Activated CD8-positive, alpha-beta T cell treated with anti-CD3 and anti-CD28 coated beads, Interleukin-2, amount 10 ng/mL, durations not matched to agents 7 days and 5 days (primary cell): ENCODE results near the gene AGPAT2. TPM values are rescaled to one million over a fixed set of nuclear protein-coding genes. Genes with fewer than 3 reads are reported as not detected.

Source experiments
- ATAC-seq: fragments of 150-1000 bp; cut with Tn5 transposase; one replicate; pipeline ENCODE4 v1.10.0; 2021; ENCODE audit warnings: moderate library complexity
- CTCF ChIA-PET: fragments of 350-600 bp; sonication (Branson Sonifier 250); formaldehyde crosslinking; loops from one replicate; lab custom pipeline; 2021; ENCODE audit warnings: antibody characterized with exemption; lab: Charles Lee
- POLR2A ChIA-PET: fragments of 350-600 bp; sonication (Branson Sonifier 250); formaldehyde crosslinking; loops from one replicate; lab custom pipeline; 2021; ENCODE audit warnings: antibody characterized with exemption; lab: Charles Lee
- DNase-seq: peaks from one replicate; pipeline ENCODE4 v3.0.0-alpha.2; 2020
- H3K27ac Mint-ChIP-seq: one replicate; pipeline ENCODE4 v1.8.0; 2021; ENCODE audit warnings: mild to moderate bottlenecking, mixed read lengths
- H3K27me3 Mint-ChIP-seq: one replicate; pipeline ENCODE4 v1.8.0; 2021; ENCODE audit warnings: low read depth, mixed read lengths
- H3K36me3 Mint-ChIP-seq: one replicate; pipeline ENCODE4 v1.8.0; 2021; ENCODE audit warnings: low read depth, mixed read lengths
- H3K4me1 Mint-ChIP-seq: one replicate; pipeline ENCODE4 v1.8.0; 2021; ENCODE audit warnings: low read depth, mixed read lengths
- H3K4me3 Mint-ChIP-seq: one replicate; pipeline ENCODE4 v1.8.0; 2021; ENCODE audit warnings: mild to moderate bottlenecking, mixed read lengths
- H3K9me3 Mint-ChIP-seq: one replicate; pipeline ENCODE4 v1.8.0; 2022; ENCODE audit warnings: mixed read lengths; ENCODE audit not compliant: insufficient read depth
- total RNA-seq, 2 experiments: library from RNA; stranded (reverse); gene quantifications; one replicate each; pipeline ENCODE4 v1.2.3, GENCODE V29; 2021

AGPAT2 gene
- total RNA-seq, 2 experiments from 2014 or later, result 32.7 to 33.7 TPM

- CTCF ChIA-PET, result interaction anchor here (1.3 kb wide), 1 partner anchor 122 kb away, joined by 3 read pairs; the partner anchor contains the start of gene AJM1
- POLR2A ChIA-PET, result no interaction called here
- no peak overlapping the region for H3K4me3 Mint-ChIP-seq
Observed at GRCh38 chr9:136720251-136720897, 33.1 kb upstream of the AGPAT2 start.

DNA sequence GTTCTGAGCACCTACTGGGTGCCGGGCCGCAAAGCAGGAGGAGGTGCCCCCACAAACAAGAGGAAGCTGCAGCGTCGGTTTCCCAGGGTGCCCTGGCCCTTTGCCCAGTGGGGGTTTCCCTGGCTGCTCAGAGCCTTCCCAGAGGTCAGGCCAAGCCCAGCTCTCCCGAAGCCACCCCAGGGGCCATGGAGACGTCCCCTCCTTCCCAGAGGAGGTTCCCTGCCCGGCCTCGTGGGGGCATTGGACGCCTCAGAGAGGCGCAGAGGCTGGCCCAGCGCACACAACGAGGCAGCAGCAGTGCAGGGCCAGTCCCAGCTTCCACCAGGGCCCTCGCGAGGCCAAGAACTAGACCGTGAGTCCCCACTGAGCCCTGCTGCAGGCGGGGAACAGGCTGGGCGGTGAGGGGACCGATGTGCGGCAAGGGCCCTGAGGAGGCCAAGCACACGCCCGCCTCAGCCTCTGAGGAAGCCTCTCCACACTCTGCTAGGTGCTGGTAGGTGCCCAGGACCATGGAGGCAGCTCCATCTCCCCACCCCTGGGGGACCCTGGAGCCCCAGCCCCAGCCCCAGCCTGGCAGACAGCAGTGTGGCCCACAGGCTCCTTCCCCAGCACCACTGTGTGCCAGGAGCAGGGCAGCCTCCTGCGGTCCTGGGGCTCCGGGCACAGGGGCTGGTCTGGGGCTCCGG, 32.1 kb upstream of the AGPAT2 start:
- Mint-ChIP-seq H3K27ac (peak overlapping the region; percentile 15), H3K4me1 (peaks cover 21% of the 10 kb centered on the region), H3K36me3 (peaks cover 17% of the 10 kb centered on the region), H3K9me3 (no peaks in the 10 kb centered on the region), H3K27me3 (peaks cover 1% of the 10 kb centered on the region), H3K4me3 (no peak overlapping the region)
- ATAC-seq, result peak; percentile 14
- DNase-seq, result no peak
- ChIA-PET CTCF (interaction anchor here (1.3 kb wide), 1 partner anchor 73 kb away, joined by 4 read pairs; no protein-coding TSS in a partner anchor), POLR2A (interaction anchor here (0.6 to 7.5 kb wide), 3 partner anchors 8 to 37 kb away, joined by 3 to 53 read pairs (median 3); no protein-coding TSS in a partner anchor)

More at GRCh38 chr9:136720251-136720897, 33.1 kb upstream of the AGPAT2 start:
- Mint-ChIP-seq H3K27ac (no peak overlapping the region), H3K36me3 (peaks cover 24% of the 10 kb centered on the region), H3K27me3 (no peaks in the 10 kb centered on the region), H3K4me1 (peaks cover 26% of the 10 kb centered on the region), H3K9me3 (no peaks in the 10 kb centered on the region)
- ATAC-seq (no peak), DNase-seq (no peak)

- H3K27me3 Mint-ChIP-seq, result peaks cover 8% of the 10 kb centered on the region
- peaks cover 13% of the 10 kb centered on the region for H3K4me1 Mint-ChIP-seq
- peak; percentile 5 for ATAC-seq
- POLR2A ChIA-PET, result interaction anchor here (0.9 to 7.5 kb wide), 2 partner anchors 8 to 22 kb away, joined by 3 to 53 read pairs; no protein-coding TSS in a partner anchor
- peaks cover 9% of the 10 kb centered on the region for H3K36me3 Mint-ChIP-seq
- no peak overlapping the region for H3K4me3 Mint-ChIP-seq
- H3K27ac Mint-ChIP-seq, result no peak overlapping the region
- CTCF ChIA-PET, result interaction anchor here (1.3 kb wide), 1 partner anchor 74 kb away, joined by 4 read pairs; no protein-coding TSS in a partner anchor
- no peak for DNase-seq
- H3K9me3 Mint-ChIP-seq, result no peaks in the 10 kb centered on the region
Observed at GRCh38 chr9:136718345-136719194, 31.3 kb upstream of the AGPAT2 start.

DNA sequence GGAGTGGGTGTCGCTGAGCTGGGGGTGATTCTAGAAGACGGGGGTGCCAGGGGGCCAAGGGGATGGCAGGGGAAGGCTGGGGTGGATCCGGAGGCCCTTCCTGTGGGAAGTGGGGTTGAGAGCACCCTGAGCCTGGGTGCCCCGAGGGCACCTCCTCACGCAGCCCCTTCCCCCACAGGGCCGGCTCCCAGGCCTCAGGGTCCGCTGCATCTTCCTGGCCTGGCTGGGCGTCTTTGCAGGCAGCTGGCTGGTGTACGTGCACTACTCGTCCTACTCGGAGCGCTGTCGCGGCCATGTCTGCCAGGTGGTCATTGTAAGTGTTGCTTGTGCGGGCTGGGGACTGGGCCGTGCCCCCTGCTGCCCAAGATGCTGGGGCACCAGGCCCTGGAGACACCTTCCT, 30.1 kb upstream of the AGPAT2 start:
- POLR2A ChIA-PET, result interaction anchor here (7.5 kb wide), 1 partner anchor 10 kb away, joined by 53 read pairs; no protein-coding TSS in a partner anchor
- DNase-seq (no peak), ATAC-seq (no peak)
- H3K36me3 Mint-ChIP-seq, result peaks cover 4% of the 10 kb centered on the region
- H3K4me1 Mint-ChIP-seq, result peaks cover 12% of the 10 kb centered on the region
- H3K27me3 Mint-ChIP-seq, result peaks cover 12% of the 10 kb centered on the region
- no peaks in the 10 kb centered on the region for H3K9me3 Mint-ChIP-seq
- CTCF ChIA-PET, result no interaction called here
- H3K27ac Mint-ChIP-seq, result no peak overlapping the region
- H3K4me3 Mint-ChIP-seq, result no peak overlapping the region

DNA sequence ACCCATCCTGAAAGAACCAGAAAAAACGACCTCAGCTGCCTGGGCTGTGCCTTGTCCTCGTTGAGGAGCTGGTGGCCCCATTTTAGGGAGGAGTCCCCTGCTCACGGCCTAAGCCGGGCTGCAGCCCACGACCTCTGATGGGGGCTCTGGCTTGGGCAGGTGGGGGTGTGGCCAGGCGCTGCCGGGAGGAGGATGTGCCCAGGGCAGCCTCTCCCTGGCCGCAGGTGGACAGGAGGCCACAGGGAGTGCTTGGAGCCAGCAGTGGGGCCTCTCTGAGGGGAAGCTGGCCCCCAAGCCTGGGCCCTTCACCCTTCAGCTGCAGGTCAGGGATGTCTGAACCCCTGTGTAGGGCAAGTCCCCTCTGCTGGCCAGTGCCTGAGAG, 27.6 kb upstream of the AGPAT2 start:
- DNase-seq, result no peak
- Mint-ChIP-seq H3K27me3 (peaks cover 27% of the 10 kb centered on the region), H3K4me3 (no peak overlapping the region), H3K9me3 (no peaks in the 10 kb centered on the region), H3K36me3 (no peaks in the 10 kb centered on the region), H3K27ac (no peak overlapping the region), H3K4me1 (peaks cover 12% of the 10 kb centered on the region)
- POLR2A ChIA-PET, result interaction anchor here (7.5 kb wide), 1 partner anchor 12 kb away, joined by 53 read pairs; no protein-coding TSS in a partner anchor
- ATAC-seq, result no peak
- CTCF ChIA-PET, result no interaction called here

GRCh38 chr9:136714096-136714892, 27.0 kb upstream of the AGPAT2 start:
- Mint-ChIP-seq H3K36me3 (no peaks in the 10 kb centered on the region), H3K4me1 (peaks cover 11% of the 10 kb centered on the region), H3K27me3 (peaks cover 27% of the 10 kb centered on the region), H3K4me3 (no peak overlapping the region), H3K27ac (no peak overlapping the region), H3K9me3 (no peaks in the 10 kb centered on the region)
- DNase-seq (no peak), ATAC-seq (no peak)
- ChIA-PET POLR2A (interaction anchor here (0.6 to 7.5 kb wide), 3 partner anchors 8 to 549 kb away, joined by 3 to 53 read pairs (median 3); no protein-coding TSS in a partner anchor), CTCF (interaction anchor here (1.9 kb wide), 1 partner anchor 13 kb away, joined by 5 read pairs; no protein-coding TSS in a partner anchor)

DNA sequence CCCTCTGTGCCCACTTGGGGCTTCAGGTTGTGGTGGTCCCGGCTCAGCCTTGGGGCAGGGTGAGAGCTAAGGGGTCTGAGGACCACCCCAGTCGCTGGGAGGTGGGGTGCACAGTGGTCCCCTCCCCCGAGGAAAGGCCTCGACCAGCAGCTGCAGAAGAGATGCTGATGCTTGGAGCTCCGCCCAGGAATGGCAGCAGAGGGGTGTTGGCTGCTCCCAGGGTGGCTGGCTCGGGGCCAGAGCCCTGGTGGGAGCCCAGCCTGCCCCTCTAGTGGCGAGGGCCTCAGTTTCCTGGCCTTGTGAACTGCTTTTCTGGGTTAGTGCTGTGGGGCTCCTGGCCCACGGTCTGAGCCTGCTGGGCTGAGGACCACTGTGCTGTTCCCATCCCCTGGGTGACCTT, 26.3 kb upstream of the AGPAT2 start:
- no peak for ATAC-seq
- DNase-seq, result no peak
- no peak overlapping the region for H3K27ac Mint-ChIP-seq
- no peak overlapping the region for H3K4me3 Mint-ChIP-seq
- no peaks in the 10 kb centered on the region for H3K9me3 Mint-ChIP-seq
- CTCF ChIA-PET, result interaction anchor here (1.9 kb wide), 1 partner anchor 14 kb away, joined by 5 read pairs; no protein-coding TSS in a partner anchor
- POLR2A ChIA-PET, result interaction anchor here (0.7 to 7.5 kb wide), 3 partner anchors 9 to 322 kb away, joined by 3 to 53 read pairs (median 3); no protein-coding TSS in a partner anchor
- H3K36me3 Mint-ChIP-seq, result no peaks in the 10 kb centered on the region
- peaks cover 6% of the 10 kb centered on the region for H3K4me1 Mint-ChIP-seq
- H3K27me3 Mint-ChIP-seq, result peaks cover 29% of the 10 kb centered on the region

DNA sequence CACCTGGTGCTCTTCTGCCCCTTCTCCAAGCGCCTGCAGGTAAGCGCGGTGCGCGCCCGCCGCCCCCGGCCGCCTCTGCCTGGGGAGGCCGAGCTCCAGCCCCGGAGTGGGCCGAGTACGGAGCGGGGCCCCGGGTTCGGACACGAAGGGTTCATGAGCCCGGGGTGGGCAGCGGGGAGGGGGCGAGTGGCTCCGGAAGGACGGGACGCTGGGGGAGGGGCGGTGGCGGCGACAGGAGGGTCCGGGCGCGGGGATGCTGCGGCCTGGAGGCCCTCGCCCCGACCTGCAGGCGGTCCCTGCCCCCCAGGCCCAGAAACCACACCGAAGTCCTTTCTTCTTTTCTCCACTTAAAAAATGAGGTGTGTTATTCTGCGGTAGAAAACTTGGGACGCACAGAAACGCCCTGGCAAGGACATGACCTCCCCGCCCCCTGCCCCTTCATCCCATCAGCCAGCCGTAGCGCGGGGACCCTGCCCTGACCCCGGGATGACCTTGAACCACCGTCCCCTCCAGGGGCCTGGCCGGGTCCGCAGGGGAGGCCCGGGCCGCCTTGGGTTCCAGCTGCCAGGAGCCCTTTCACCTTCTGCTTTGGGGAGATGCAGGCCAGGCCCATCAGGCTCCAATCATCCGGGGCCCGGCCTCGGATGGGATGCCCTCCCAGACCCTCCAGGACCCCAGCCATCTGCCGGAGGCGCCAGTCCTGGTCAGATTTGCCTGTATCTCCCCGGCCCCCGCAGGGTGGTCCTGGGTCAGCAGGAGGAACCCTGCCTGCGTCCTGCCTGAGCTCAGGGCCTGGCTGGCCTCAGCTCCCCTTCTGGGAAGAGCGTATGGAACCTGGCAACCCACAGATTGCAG, 25.7 kb upstream of the AGPAT2 start:
- Mint-ChIP-seq H3K4me3 (no peak overlapping the region), H3K36me3 (no peaks in the 10 kb centered on the region), H3K4me1 (peaks cover 4% of the 10 kb centered on the region), H3K27ac (no peak overlapping the region), H3K27me3 (peaks cover 29% of the 10 kb centered on the region), H3K9me3 (no peaks in the 10 kb centered on the region)
- DNase-seq (no peak), ATAC-seq (no peak)
- CTCF ChIA-PET, result interaction anchor here (1.9 kb wide), 1 partner anchor 14 kb away, joined by 5 read pairs; no protein-coding TSS in a partner anchor
- POLR2A ChIA-PET, result interaction anchor here (0.7 to 7.5 kb wide), 2 partner anchors 14 to 323 kb away, joined by 3 to 53 read pairs; no protein-coding TSS in a partner anchor

DNA sequence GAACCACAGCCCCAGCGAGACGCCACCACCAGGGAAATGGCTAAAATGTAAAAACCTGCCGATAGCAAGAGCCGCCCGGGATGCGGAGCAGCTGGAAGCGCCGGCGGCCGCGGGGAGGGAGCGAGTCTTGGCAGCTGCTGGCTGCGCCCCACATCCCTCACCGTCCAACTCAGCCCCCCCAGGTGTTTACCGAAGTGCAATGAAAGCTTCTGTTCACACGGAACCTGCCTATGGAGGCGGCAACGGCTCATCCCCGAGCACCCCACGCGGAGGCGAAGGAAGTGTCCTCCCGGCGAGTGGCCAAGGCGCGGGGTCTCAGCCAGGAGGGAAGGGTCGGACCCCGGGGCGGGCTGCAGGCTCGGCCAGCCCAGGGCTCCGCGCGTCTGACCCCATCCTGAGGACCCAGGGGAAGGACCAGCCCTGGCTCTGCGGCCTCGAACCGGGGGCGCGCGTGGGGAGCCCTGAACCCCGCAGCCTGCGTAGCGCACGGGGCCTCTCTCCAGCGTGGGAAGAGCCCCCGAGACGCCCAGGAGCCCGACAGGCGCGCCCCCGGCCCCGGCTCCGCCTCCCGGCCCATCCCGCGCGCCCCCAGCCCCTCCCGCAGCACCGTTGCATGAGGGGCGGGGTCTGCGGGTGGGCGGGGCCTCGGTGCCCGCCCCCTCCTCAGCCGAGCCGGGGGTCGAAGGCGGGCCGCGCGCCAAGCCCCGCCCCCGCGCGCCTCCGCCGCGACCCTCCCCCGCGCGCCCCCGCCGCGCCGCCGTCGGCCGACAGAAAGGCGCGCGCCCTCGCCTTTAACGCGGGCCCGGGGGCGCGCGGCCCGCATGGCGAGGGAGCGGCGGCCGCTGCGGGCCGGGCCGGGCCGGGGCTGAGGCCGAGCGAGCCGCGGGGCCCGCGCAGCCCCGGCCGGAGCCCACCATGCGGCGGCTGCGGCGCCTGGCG, 24.8 kb upstream of the AGPAT2 start, which contains the start of gene DIPK1B:
Gene DIPK1B (plus strand): TSS at position 822 of the 939 bp plus-strand sequence. CDS start 94 bp downstream, at position 916.
- H3K4me3 Mint-ChIP-seq, result peak within 1 kb of the TSS; percentile 15
- DNase-seq (no peak), ATAC-seq (peak; percentile 26)
- H3K36me3 Mint-ChIP-seq, result no peaks in the 10 kb centered on the region
- no peak within 1 kb of the TSS for H3K27ac Mint-ChIP-seq
- CTCF ChIA-PET, result interaction anchor here (1.0 kb wide), 1 partner anchor 10 kb away, joined by 3 read pairs; no protein-coding TSS in a partner anchor
- POLR2A ChIA-PET, result no interaction called here
- H3K9me3 Mint-ChIP-seq, result no peaks in the 10 kb centered on the region
- peaks cover 32% of the 10 kb centered on the region for H3K27me3 Mint-ChIP-seq
- H3K4me1 Mint-ChIP-seq, result peaks cover 4% of the 10 kb centered on the region
